ENCODE data around the gene TMEM131L. TPM values are rescaled to one million over a fixed set of nuclear protein-coding genes. Genes with fewer than 3 reads are reported as not detected.

TMEM131L gene
- total RNA-seq, 1 donor from 2014 or later = 29.8 TPM

DNA sequence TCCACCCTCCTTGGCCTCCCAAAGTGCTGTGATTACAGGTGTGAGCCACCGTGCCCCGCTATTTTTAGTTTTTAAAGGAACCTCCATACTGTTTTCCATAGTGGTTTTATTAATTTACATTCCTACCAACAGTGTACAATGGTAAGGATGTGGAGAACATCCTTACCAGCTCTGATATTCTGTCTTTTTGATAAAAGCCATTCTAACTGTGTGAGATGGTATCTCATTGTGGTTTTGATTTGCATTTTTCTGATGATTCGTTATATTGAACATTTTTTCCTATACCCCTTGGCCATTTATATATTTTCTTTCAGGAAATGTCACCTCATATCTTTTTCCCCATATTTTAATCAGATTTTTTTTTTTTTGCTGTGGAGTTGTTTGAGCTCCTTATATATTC is 203.7 kb downstream of the TMEM131L start:
- no peaks in the 10 kb centered on the region for H3K9me3 Mint-ChIP-seq (ENCODE audit: unreplicated experiment)
- H3K27me3 Mint-ChIP-seq (ENCODE audit: unreplicated experiment) = peaks cover 4% of the 10 kb centered on the region
- DNase-seq (ENCODE audit: low spot score) = no peak
- no peaks in the 10 kb centered on the region for H3K36me3 Mint-ChIP-seq (ENCODE audit: low read depth, unreplicated experiment)
- H3K4me3 Mint-ChIP-seq (ENCODE audit: unreplicated experiment) = no peak overlapping the region
- TF ChIP-seq, protein P1, sequence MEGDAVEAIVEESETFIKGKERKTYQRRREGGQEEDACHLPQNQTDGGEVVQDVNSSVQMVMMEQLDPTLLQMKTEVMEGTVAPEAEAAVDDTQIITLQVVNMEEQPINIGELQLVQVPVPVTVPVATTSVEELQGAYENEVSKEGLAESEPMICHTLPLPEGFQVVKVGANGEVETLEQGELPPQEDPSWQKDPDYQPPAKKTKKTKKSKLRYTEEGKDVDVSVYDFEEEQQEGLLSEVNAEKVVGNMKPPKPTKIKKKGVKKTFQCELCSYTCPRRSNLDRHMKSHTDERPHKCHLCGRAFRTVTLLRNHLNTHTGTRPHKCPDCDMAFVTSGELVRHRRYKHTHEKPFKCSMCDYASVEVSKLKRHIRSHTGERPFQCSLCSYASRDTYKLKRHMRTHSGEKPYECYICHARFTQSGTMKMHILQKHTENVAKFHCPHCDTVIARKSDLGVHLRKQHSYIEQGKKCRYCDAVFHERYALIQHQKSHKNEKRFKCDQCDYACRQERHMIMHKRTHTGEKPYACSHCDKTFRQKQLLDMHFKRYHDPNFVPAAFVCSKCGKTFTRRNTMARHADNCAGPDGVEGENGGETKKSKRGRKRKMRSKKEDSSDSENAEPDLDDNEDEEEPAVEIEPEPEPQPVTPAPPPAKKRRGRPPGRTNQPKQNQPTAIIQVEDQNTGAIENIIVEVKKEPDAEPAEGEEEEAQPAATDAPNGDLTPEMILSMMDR (IDR thresholded peaks at IDR 0.05; ENCODE audit: unreplicated experiment) = no peak
- no peak overlapping the region for H3K27ac Mint-ChIP-seq (ENCODE audit: unreplicated experiment)
- no peaks in the 10 kb centered on the region for H3K4me1 Mint-ChIP-seq (ENCODE audit: unreplicated experiment)

DNA sequence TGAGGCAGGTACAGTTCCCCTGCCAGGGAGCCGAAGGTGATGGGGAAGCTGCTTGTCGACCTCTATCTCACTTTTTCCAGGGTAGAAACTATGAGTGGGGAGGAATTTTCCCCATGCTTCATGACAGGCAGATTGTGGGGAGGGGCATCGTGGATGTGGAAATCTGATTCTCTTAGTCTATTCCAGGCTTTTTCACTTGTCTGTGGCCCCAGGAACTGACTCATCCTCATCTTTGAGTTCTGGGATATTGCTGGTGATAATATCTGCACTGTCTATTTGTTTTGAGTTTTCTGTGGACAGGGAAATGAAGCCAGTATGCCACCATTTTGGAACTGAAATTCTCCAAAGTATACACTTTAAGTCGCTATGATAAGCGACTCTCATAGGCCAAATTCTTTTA is 210.3 kb downstream of the TMEM131L start:
- no peak overlapping the region for H3K27ac Mint-ChIP-seq (ENCODE audit: unreplicated experiment)
- no peak for DNase-seq (ENCODE audit: low spot score)
- no peaks in the 10 kb centered on the region for H3K9me3 Mint-ChIP-seq (ENCODE audit: unreplicated experiment)
- H3K36me3 Mint-ChIP-seq (ENCODE audit: low read depth, unreplicated experiment) = no peaks in the 10 kb centered on the region
- TF ChIP-seq, protein P1 (IDR thresholded peaks at IDR 0.05; ENCODE audit: unreplicated experiment) = no peak
- no peak overlapping the region for H3K4me3 Mint-ChIP-seq (ENCODE audit: unreplicated experiment)
- peaks cover 2% of the 10 kb centered on the region for H3K27me3 Mint-ChIP-seq (ENCODE audit: unreplicated experiment)
- no peaks in the 10 kb centered on the region for H3K4me1 Mint-ChIP-seq (ENCODE audit: unreplicated experiment)

DNA sequence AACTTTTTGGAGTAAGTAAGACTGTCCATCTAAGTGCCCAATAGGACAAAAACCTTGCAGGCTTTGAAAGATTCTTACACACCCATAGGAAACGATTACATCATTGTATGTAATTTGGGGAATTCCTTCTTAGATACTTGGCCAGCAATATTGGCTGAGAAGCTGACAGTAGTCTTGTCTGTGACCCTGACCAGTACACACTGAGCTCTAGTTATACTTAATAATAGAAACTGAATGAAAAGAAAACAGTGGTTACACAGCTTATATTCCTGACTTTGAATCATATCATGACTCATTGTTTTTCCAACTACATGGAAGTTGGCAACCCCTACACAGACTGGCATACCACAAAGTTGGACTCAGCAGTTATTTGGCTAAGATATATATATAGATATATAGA is 210.8 kb downstream of the TMEM131L start:
- TF ChIP-seq, protein P1 (IDR thresholded peaks at IDR 0.05; ENCODE audit: unreplicated experiment) = no peak
- no peak overlapping the region for H3K27ac Mint-ChIP-seq (ENCODE audit: unreplicated experiment)
- H3K9me3 Mint-ChIP-seq (ENCODE audit: unreplicated experiment) = no peaks in the 10 kb centered on the region
- no peaks in the 10 kb centered on the region for H3K4me1 Mint-ChIP-seq (ENCODE audit: unreplicated experiment)
- DNase-seq (ENCODE audit: low spot score) = no peak
- H3K36me3 Mint-ChIP-seq (ENCODE audit: low read depth, unreplicated experiment) = no peaks in the 10 kb centered on the region
- no peak overlapping the region for H3K4me3 Mint-ChIP-seq (ENCODE audit: unreplicated experiment)
- H3K27me3 Mint-ChIP-seq (ENCODE audit: unreplicated experiment) = peaks cover 2% of the 10 kb centered on the region

DNA sequence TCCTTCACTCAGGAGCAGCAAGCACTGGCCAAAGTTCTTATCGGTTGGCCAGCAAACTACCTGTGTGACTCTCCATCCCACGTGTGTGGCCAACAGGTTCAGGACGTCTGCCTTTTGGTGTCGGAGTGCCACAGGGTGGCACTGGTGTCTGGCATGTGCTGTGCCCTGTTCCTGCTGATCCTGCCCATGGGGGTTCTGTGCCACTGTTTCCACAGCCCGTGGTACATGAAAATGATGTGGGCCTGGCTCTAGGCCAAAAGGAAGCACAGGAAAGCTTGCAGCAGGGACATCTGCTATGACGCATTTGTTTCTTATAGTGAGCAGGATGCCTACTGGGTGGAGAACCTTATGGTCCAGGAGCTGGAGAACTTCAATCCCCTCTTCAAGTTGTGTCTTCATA is 213.3 kb downstream of the TMEM131L start:
- peaks cover 10% of the 10 kb centered on the region for H3K27me3 Mint-ChIP-seq (ENCODE audit: unreplicated experiment)
- no peak for DNase-seq (ENCODE audit: low spot score)

DNA sequence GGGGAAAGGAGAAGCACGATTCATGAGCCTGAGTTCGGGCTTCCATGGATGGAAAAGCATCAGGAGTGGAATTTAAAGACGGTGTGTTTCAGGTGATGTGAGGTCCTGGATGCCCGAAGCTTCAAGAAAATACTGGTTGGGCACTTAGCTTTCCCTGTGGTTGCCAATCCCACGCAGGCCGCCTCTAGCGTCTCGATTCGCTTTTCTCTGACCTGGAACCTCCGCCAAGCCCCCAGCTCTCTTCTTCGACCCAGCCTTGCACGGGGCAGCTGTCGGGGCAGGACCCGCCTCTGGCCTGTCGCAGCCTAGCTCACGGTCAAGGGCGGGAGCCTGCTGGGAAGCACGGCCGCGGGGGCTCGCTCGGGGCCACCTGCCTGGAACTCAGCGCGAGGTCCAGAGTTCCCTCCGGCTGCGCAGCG is 217.6 kb downstream of the TMEM131L start:
- Mint-ChIP-seq H3K4me3 (ENCODE audit: unreplicated experiment) (peak overlapping the region; percentile 84), H3K27me3 (ENCODE audit: unreplicated experiment) (peaks cover 14% of the 10 kb centered on the region), H3K9me3 (ENCODE audit: unreplicated experiment) (no peaks in the 10 kb centered on the region), H3K27ac (ENCODE audit: unreplicated experiment) (no peak overlapping the region), H3K36me3 (ENCODE audit: low read depth, unreplicated experiment) (peaks cover 13% of the 10 kb centered on the region), H3K4me1 (ENCODE audit: unreplicated experiment) (peaks cover 9% of the 10 kb centered on the region)
- TF ChIP-seq, protein P1 (IDR thresholded peaks at IDR 0.05; ENCODE audit: unreplicated experiment) = no peak
- DNase-seq (ENCODE audit: low spot score) = no peak

More for the DNA sequence above, 213.3 kb downstream of the TMEM131L start:
- Mint-ChIP-seq H3K36me3 (ENCODE audit: low read depth, unreplicated experiment) (peaks cover 6% of the 10 kb centered on the region), H3K4me1 (ENCODE audit: unreplicated experiment) (peaks cover 6% of the 10 kb centered on the region), H3K4me3 (ENCODE audit: unreplicated experiment) (no peak overlapping the region), H3K9me3 (ENCODE audit: unreplicated experiment) (no peaks in the 10 kb centered on the region), H3K27ac (ENCODE audit: unreplicated experiment) (no peak overlapping the region)
- TF ChIP-seq, protein P1 (IDR thresholded peaks at IDR 0.05; ENCODE audit: unreplicated experiment) = no peak

Data from endothelial cell (in vitro differentiated cells).